GM20000 (cell line): ENCODE data around the gene CNR2.
A peak's percentile ranks its signal among the peaks of the same experiment; 100 is the strongest.
"Not testable (repeated sequence)": the region's sequence is repeated elsewhere in the genome, so short reads cannot be mapped to it uniquely, and the experiment has no call there.

Experiments
- DNase-seq: peaks from one replicate; pipeline ENCODE4 v3.0.0; 2012; ENCODE audit warnings: low spot score
- TF ChIP-seq, protein P1 (sequence below): IDR thresholded peaks from 2 replicates; pipeline ENCODE4 v1.5.1; 2012; ENCODE audit warnings: mild to moderate bottlenecking, control low read depth; ENCODE audit errors: extremely low read depth, missing control alignments

Gene CNR2

DNA sequence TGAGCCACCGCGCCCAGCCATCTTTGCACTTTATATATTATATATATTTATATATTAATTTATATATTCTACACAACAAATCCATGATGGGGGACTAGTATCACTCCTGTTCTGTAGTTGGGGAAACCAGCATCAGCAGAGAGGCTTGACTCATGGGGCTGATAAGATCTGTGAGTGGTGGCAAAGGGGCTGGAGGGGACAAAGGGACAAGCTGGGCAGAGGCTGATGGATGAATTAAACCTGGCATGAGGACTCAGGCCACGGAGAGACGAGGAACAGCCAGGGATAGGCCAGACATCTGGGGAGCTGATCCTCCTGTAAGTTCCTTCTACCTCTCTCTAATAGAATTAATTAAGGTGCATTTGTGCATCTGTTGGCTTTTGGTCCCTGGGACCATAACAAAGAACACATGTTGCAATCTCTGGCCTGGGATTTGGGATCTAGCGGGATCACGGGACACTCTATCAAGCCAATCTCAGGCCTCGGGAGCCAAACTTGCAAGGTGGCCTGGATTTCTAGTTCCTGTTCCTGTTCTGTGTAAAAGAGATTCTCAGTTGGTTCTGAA is 7.6 kb downstream of the CNR2 start:
- no peak for DNase-seq
- TF ChIP-seq, protein P1, sequence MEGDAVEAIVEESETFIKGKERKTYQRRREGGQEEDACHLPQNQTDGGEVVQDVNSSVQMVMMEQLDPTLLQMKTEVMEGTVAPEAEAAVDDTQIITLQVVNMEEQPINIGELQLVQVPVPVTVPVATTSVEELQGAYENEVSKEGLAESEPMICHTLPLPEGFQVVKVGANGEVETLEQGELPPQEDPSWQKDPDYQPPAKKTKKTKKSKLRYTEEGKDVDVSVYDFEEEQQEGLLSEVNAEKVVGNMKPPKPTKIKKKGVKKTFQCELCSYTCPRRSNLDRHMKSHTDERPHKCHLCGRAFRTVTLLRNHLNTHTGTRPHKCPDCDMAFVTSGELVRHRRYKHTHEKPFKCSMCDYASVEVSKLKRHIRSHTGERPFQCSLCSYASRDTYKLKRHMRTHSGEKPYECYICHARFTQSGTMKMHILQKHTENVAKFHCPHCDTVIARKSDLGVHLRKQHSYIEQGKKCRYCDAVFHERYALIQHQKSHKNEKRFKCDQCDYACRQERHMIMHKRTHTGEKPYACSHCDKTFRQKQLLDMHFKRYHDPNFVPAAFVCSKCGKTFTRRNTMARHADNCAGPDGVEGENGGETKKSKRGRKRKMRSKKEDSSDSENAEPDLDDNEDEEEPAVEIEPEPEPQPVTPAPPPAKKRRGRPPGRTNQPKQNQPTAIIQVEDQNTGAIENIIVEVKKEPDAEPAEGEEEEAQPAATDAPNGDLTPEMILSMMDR: no peak

DNA sequence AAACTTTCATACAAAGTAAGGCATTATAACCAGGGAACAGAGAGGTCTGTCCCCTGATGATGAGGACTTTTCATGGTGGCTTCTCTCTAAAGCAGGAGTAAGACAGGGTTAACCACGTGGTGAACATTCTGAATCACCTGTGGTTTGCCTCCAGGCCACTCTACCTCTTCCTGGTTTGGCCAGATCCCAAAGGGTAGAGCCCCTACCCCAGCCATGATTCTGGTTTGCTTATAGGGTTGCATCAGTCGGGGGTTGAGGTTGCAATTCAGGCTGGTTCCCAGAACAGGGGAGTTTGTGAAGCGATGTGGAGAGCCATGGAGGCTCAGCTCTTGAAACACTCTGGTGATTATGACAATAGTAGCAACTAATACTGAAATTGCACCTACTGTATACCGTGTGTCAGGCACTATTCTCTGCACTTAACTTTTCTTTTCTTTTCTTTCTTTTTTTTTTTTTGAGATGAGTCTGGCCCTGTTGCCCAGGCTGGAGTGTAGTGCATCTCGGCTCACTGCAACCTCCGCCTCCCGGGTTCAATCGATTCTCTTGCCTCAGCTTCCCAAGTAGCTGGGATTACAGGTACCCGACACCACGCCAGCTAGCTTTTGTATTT is 8.3 kb downstream of the CNR2 start:
- peak; percentile 72 for DNase-seq
- TF ChIP-seq, protein P1: no peak

DNA sequence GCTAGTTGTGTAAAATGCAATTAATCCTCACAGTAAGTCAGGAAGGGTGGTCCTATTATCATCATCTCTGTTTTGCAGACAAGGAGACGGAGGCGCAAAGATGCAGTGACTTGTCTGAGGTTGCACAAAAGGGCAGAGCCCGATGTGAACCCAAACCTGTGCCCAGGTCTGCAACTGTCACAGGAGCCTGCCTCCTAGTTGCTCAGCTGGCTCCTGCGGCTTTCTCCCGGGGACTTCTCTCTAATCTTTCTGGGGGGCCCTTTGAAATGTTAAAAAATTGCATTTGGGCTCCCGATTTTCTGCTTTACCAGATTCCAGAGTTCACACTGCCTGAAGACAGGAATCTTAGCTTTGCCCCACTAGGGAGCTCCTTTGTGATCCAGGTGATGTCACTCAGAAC is 9.4 kb downstream of the CNR2 start:
- TF ChIP-seq, protein P1: no peak
- DNase-seq: no peak

DNA sequence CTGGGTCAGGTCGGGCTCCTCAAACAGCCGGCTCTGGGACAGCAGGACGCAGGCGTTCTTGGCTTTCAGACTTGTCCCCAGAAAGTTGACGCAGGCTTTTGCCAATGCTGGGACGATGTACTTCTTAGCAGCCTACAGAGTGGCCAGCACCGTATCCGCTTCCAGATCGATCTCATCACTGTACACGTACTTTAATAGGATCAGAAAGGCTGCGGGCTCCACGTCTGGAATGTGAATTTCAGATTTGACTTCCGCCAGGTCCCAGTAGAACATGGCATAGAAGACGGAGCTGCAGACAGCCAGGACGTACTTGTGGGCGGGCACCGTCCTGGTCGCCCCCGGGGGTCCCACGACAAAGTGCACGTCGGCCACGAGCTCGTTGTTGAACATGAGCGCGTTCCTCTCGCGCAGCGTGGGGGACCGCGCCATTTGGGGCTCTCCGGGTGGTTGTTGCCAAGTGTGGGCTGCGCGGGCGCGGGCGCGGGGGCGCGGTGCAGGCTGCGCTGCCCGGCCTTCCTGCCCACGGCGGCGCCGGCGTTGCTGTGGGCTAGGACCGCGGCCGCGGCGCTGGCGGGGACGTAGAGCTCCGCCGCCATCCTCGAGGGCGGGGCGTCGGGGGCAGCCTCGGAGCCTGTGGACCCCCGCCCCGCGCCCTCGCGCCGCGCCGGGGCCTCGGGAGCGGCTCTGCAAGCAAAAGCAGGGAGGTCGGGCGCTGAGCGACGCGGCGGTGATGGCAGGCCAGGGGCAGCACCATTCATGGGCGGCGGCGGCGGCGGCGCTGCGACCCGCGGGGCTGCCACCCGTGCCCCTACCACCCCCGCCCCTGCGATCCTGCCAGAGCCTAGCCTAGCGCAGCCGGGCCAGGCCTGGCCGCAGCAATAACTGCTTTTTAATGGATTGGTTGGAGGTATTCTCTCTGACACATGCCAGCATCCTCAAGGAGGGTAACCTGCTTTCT is 10.6 kb downstream of the CNR2 start:
- TF ChIP-seq, protein P1: no peak
- peak; percentile 38 for DNase-seq

DNA sequence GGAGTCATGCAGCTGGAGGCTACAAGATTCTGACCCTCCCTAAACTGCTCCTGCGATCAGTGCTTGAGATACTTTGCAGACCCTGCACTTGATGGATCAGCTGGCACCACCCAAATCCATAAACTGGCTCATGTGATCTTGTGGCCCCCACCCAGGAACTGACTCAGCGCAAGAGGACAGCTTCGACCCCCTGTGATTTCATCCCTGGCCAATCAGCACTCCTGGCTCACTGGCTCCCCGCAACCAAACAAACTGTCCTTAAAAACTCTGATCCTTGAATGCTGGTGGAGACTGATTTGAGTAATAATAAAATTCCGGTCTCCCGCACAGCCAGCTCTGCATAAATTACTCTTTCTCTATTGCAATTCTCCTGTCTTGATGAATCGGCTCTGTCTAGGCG is 13.1 kb downstream of the CNR2 start:
- not testable (repeated sequence) for DNase-seq

DNA sequence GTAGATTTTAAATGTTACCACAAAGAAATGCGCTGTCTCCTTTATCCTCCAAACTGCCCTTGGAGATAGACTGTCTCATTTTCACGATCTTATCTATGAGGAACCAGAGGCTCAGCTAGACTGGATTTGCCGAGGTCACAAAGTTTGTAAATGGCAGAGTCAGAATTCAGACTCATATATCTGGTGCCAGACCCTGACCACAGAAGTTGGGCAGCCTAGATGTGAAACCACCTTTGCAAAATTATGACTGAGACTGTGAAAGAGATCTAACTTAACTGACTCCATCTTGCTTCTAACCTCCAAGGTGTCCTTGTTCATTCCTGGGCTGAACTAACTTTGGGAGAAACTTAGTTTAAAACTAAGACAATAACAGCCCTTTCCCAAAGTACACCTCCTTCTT is 14.1 kb downstream of the CNR2 start:
- no peak for DNase-seq
- TF ChIP-seq, protein P1: no peak

DNA sequence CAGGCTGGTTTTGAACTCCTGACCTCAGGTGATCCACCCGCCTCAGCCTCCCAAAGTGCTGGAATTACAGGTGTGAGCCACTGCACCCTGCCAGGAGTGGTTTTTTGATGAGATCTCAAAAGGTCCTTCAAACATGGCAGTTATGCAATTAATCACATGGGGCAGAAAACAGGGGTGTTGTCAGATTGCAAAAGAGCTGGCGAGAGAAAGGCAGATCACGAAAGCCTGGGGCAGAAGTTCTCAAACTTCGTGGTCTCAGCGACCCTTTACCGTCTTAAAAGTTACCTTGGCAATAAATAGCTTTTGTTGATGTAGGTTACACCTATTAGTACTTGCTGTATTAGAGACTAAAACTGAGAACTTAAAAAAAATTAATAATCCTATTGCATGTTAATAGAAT is 16.1 kb downstream of the CNR2 start:
- TF ChIP-seq, protein P1: no peak
- DNase-seq: no peak
